SKM-1 treated with dmso at 0.1 percent for 144 hours (cell line): ENCODE measurements around the gene CACNA1C.

Experiments used
- DNase-seq: peaks from one replicate; lab custom pipeline; 2025; ENCODE audit not compliant: unreplicated experiment; lab: John Stamatoyannopoulos, UW

The CACNA1C gene

DNA sequence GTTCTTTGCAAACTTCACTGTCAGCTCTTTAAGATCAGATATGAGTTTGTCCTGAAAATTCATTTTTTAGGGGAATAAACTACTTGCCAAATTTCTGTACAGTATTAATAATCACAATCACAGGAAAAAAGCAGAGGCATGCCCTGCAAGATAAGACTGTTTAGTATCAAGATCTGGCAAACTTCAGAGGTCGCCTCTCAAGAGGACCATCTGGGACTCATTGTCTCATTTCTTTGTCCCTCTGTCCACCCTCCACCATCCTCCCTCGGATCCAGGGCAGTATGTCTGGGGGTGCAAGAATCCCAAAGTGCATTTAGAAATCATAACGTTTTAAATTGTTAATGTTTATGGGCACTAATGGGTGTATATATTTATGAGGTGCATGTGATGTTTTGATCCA lies 509.6 kb downstream of the CACNA1C start:
- DNase-seq = no peak

DNA sequence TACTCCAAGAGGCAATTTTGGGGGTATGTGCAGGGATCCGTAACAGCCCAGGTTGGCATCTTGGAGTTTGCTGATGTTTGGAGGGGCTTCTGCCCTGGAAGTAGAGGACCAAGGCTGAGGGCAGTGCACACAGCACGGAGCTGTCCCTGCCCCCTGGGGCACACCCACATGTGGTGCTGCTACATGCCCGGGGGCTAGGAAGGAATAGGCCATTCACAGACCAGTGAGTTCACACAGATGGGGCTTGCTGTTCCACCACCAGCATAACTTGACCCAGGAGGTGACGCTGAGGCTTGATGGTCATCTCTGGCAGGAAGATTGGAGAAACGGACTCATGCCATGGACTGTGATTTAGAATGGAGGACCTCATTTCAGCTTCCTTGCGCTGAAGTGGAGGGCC lies 510.9 kb downstream of the CACNA1C start:
- DNase-seq = no peak

DNA sequence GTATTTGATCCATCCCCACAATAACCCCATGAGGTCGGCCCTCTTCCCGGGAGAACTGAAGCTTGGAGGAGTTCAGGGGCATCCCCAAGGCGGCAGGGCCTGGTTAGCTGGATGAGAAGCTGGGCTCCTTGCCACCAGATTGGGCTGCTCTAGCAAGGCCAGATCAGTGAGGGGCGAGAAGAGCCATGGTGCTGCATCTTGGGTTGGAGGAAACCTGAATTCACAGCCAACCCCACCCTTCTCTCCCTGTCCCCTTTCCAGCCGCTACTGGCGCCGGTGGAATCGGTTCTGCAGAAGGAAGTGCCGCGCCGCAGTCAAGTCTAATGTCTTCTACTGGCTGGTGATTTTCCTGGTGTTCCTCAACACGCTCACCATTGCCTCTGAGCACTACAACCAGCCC lies 513.4 kb downstream of the CACNA1C start:
- DNase-seq = no peak

DNA sequence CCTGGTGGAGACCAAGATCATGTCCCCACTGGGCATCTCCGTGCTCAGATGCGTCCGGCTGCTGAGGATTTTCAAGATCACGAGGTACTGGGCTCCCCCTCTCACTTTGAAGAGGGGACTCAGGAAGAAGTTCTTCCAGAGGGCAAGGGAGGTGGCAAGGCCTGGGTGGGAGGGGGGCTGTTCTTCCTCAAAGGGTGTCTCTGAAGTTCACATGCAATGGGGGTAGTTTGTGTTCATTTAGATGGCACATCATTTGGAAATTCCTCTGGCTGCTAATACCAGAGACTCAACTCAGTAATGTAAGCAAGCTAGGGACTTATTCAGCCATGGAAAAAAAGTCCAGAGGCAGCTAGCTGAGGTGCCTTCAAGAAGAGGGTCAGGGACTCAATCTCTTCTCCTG lies 514.9 kb downstream of the CACNA1C start:
- no peak for DNase-seq

DNA sequence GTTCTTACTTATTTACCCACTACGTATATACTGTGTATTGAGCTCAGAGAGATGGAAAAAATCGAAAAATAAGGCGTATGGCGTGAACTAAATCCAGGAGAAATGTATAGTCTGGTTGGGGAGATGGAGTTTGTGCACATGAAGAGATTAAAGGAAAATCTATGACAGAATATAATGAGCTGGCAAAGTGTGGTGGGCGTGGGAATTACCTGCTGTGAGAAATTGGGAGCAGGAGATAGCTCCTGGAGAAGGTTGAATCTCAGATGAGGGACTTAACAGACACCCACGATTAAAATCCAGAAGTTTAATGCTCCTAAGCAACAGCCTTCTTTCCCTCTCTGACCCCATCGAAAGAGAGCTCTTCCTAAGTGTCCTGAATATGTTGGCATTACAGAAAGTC lies 517.8 kb downstream of the CACNA1C start:
- DNase-seq = no peak

DNA sequence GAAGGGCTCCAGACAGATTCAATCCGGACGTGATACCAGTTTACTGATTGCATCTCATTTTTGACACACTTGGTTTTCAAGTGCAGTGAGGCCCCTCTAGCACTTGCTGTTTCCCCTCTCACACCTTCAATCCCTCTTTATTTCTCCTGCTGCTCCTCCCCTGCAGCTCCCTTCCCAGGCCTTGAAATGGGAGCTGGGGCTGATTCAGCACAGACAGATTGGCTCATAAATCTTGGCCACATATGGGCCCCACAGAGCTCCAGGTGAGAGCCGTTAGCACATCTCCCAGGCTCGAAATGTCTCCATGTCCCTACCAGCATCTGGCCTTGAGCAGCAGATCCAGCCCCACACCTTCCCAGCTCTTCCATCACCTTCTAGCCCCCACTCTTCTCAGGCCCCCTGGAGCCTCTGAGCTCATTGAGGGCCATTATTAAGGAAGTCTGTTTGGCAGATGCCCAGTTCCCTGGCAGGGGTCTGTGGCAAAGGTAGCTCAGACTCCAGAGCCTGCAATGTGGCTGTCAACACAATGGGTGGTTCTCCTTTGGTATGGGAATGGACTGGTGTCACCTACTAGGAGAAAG lies 521.7 kb downstream of the CACNA1C start:
- DNase-seq = no peak

DNA sequence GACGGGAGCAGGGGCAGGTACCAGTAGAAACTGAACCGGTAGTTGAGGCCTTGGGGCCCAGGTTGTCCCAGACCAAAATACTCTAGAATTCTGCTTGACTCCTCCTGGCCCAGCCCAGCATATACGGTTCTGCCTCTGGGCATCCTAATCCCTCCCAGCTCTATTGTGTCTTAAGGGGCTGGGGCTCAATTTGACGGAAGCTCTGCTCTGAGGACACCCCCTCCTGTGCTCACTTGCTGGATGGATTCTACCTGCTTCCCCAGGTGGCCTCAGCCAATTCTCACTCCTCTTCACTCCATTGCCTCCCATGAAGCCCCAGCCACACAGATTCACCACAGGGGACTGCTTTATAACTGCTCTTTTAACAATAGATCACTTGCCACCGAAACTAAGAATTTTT lies 522.5 kb downstream of the CACNA1C start:
- DNase-seq = no peak

DNA sequence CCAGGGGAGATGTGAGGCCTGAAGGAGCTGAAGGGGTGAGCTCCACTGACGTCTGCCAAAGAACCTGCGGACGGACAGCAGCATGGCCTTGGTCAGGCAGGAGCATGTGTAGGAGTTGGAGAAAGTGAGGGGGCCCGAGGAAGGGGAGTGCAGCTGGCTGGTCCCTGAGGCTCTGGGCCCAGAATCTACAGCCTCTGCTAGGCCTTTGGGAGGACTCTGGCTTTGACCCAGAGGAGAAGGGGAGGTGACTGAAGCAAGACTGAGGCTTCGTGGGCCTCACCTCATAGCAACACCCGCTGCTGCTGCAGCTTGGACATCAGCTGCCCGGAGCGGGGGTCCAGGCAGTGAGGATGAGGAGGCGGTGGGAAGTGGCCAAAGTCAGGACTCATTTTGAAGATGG lies 525.4 kb downstream of the CACNA1C start:
- no peak for DNase-seq

DNA sequence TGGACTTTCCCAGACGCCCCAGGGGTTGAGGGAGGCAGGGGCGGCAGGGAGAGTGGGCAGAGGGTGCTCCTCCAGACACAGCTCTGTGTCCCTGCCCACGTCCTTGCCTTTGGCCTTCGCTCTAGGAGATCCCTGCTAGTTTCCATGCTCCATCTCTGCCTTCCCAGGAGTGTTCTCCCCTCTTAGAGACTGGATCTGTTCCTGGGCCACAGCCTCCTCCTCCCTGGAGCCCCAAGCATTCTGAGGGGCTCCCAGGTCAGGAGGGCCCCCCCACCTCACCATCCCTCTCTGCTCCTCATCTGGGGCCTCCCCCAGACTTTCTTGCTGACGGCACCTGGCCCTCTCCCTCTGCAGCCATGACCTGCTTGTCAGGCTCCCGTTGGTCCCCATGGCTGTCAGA lies 526.0 kb downstream of the CACNA1C start:
- DNase-seq = no peak

DNA sequence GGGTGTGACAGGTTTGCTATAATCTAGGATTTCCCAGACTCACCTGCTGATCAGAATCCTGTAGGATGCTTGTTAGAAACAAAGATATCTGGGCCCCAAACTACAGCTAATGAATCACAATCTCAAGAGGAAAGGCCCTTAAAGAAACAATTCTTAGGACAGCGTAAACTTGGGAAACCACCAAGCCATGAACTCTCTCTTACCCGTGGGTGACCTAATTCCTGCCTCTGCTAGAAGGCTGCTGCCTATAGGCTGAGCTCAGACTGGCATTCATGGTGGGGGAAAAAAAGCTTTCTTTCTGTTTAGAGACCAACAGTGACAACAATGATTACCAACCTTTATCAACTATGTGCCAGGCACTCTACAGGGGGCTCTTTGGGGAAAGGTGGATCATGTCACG lies 528.0 kb downstream of the CACNA1C start:
- no peak for DNase-seq

DNA sequence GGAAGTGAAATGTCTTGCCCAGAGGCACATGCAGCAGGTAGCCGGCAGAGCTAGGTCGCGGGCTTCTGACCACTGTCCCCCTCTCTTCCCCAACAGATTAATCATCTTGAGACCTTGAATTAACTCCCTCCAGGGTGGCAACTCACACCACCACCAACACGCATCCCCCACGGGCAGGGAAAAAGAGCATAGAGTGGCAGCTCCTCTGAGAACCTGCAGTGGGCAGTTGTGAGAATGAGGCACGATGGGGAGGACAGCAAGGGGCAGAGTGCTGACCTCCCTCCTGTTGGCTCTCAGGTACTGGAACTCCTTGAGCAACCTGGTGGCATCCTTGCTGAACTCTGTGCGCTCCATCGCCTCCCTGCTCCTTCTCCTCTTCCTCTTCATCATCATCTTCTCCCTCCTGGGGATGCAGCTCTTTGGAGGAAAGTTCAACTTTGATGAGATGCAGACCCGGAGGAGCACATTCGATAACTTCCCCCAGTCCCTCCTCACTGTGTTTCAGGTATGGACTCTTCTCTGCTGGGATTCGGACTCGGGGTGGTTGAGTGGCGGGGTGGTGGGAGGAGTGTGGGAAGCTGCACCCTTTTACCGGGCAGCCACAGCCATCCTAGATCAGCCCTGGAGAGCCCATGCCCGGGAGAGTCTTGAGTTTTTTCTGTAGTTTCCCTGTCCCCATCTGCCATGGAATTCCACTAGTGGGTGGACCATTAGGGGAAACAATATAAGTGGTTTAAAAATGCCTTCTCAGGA lies 528.7 kb downstream of the CACNA1C start:
- DNase-seq = no peak

DNA sequence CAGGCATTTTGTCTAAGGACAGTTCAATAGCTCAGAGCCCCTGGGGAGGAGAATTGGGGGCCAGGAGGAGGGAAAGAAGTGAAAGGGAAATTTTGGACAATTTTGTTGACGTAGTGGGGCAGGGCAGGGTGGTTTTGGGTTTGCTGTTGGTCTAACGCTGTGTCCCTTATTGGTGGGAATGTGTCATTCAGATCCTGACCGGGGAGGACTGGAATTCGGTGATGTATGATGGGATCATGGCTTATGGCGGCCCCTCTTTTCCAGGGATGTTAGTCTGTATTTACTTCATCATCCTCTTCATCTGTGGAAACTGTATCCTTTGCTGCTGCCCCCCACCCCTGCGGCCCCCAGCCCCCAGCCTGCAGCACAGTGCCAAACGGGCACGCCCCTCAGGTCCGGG lies 529.8 kb downstream of the CACNA1C start:
- no peak for DNase-seq

DNA sequence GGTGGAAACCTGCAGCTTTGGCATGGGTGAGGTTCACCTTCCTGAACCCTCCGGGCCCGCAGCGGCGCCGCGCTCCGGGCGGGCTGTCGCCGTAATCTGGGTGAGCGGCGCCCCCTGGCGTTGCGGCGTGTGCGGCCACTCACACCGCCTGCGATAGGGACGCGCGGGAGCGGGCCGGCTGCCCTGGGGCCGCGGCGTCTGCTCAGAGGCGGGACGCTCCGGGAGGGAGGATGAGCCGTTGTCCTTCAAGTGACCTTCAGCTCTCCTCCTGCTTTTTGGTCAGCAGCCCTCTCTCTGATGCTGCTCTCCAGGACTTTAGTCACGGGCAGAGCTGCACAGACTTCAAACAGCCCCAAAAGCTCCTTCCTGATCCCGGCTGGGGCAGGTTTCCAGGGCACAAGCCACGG lies 530.3 kb downstream of the CACNA1C start:
- DNase-seq = peak; percentile 20

DNA sequence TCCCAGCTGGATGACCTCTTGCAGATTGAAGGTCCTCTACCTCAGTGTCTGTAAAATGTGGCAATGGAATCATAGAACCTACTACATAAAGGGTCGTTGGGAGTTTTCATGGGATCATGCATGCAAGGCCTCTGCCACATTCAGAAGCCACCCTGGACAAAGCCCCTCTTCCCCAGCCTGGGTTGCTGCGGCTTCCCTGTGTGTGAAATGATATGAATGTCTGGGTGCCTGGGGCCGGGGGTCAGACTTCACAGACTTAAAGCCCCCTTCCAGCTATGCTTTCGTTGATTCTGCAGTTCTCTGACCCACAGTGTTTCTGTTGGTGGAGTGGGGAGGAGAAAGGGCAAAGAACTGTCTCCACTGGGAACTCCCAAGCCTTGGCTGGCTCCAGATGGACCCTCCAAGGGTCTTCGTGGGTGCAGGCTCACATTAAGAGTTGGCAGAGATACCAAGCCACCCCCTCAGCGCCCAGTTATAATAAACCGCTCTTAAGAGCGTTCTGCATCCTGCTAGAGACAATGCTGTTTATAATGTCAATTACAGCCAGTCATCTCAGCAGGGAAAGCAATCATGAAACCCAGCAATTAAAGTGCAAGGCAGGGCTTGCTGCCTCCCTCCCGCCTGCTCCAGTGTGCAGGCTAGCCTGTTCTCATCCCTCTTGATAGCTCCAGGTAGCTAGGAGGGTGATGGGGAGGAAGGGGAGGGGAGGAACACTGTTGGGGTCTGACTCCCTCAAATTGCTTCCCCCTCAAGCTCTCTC lies 531.0 kb downstream of the CACNA1C start:
- DNase-seq = no peak

DNA sequence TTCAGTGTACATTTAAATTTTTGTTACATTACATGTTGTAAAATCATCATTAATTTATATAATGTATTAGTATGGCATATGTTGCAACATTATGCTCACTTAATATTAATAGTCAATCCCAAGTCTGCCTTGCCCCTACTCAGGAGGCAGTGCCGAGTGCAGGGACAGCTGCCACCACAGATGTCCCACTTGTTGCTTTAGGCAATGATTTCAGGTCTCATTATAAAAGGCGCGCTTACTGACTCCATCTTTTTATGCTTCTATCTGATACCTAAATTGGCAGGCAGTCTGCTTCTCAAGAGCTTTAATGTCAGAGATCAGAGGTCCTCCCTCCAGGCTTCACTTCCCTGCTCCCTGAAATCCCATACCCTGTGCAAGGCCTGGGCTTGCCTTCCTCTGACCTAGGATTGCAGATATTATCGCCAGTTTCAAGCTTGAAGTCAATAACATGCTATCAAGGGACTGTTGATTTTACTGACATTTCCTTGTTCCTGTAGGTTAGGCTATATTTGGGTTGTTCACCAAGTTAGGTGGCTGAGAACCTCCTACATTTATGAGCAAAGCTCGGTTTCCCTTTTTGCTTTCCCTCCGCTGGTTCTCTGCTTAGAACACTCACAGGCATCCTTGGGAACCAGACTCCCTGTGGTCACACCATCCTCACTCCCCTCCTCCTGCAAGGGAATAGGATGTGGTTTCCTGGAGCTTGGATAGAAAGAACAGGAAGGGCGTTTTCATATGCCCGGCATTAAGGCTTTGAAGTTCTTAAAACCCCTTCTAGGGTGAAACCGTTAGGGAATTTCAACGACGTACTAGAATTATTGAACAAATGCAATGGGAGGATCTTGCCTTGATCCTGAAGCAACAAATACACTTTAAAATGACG lies 533.6 kb downstream of the CACNA1C start:
- no peak for DNase-seq

DNA sequence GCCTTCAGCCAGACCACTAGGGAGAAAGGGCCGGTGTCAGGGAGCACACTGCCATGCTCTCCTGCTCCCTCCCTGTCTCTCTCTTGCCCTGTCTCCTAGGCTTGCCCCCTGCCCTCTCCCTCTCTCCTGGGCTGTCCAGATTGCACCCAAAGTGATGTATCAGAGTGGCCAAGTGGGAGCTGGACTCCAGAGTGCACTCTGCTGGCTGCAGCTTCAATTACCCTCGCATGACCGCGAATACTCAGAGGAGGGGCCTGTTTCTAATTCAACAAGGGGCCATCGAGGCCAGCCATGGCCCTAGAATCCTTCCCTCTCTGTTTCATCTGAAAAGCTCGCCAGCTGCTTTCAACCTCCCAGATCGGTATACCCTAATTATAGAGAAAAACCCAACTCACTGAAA lies 535.6 kb downstream of the CACNA1C start:
- no peak for DNase-seq

DNA sequence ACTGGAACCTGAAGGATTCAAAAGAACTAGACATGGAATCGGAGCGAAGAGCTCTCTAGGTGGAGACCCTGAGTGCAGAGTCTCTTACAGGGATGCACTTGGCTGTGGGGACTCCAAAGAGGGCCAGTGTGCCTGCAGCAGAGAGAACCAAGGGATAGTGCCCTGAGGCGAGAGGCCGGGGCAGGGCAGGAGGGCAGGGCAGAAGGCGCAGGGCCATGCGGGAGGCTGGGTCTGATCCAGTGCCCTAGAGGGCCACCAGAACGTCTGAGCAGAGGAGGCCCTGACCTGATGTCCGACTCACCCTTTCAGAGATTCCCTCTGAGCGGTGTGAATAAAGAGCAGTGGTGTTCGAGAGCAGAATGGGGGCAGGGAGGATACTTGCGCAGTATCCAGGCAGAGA lies 536.6 kb downstream of the CACNA1C start:
- DNase-seq = no peak

DNA sequence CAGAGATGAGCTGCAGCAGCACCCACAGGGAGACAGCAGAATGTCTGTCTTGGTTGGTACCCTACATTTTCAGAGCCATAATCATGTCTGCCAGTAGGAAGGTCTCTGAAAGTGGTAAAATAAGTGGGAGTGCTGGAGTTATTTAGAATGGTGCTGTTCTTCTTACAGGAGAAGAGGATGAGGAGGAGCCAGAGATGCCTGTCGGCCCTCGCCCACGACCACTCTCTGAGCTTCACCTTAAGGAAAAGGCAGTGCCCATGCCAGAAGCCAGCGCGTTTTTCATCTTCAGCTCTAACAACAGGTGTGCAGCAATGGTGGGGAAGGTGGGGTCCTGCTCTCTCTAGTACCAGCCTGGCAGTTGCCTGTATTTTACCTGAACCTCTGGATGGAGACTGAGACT lies 540.3 kb downstream of the CACNA1C start:
- DNase-seq = no peak

DNA sequence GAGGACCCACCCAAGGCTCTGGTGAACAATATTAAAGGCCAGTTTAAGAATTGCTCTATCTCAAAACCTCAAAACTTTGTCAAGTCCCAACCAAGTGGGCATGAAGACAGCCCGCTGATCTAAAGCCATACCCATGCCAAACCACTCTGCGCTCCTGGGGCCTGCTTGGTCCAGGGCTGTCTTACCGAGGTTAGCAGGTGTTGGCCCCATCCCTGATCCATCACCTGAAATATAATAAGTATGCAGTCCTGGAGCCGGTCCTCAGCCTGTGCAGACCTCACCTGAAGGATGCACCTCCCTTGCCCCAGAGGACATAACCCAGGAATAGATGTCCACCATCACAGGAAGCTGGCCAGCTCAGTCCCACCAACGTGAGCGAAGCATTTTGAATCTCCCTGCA lies 543.7 kb downstream of the CACNA1C start:
- DNase-seq = no peak

DNA sequence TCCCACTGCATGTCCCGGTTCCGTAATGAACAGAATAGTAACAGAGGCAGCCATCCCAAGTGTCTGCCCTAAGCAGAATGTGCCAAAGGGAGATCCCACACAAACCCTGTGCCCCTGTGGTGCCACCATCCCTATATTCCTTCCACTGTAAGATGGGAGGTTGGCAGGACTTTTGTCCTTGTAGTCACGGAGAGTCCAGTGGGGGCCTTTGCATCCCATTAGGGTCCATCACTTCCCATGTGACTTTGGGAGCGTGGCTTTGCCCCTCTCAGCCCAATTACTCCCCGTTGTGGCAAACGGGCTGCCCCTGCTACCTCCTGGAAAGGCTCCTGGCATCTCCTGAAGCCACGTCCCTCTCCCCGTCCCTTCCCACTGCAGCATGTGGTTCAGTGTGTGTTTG lies 552.5 kb downstream of the CACNA1C start:
- DNase-seq = no peak

DNA sequence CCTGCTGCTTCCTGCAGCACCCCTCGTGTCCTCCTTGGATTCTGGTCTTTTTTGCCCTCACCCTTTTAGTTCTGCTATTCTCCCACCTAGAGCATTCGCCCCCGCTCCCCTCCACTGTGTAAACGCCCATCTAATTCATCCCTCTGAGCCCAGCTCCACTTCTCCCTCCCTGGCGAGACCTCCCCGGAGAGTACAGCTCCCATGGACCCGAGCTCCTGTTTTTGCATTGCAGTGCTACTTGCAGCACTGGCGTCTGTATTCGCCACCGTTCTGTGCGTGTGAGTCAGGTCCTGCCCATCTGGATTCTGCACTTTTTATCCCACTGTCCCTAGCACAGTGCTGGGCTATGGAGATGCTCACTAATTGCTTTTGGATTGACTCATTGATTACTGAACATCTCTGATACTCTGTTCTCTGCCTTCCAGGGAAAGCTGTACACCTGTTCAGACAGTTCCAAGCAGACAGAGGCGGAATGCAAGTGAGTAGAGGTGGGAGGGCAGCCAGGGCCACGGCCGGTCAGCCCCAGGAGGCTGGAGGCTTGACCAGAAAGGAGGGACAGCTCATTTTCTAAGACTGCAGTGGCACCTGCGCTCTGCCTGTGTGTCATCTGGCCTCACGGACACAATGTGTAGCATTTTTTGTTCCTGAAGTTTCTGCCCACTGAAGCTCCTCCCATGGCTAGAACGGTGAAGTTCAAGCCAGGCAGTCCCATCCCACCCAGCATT lies 553.6 kb downstream of the CACNA1C start:
- no peak for DNase-seq
